SIG-M5 treated with dmso at 0.1 percent for 504 hours (cell line): ENCODE measurements around the gene MPL.
A peak's percentile ranks its signal among the peaks of the same experiment; 100 is the strongest.
"Not testable (repeated sequence)": the region's sequence is repeated elsewhere in the genome, so short reads cannot be mapped to it uniquely, and the experiment has no call there.

ENCODE experiments used
- DNase-seq: peaks from one replicate; lab custom pipeline; 2025; ENCODE audit not compliant: unreplicated experiment; lab: John Stamatoyannopoulos, UW

The MPL gene

DNA sequence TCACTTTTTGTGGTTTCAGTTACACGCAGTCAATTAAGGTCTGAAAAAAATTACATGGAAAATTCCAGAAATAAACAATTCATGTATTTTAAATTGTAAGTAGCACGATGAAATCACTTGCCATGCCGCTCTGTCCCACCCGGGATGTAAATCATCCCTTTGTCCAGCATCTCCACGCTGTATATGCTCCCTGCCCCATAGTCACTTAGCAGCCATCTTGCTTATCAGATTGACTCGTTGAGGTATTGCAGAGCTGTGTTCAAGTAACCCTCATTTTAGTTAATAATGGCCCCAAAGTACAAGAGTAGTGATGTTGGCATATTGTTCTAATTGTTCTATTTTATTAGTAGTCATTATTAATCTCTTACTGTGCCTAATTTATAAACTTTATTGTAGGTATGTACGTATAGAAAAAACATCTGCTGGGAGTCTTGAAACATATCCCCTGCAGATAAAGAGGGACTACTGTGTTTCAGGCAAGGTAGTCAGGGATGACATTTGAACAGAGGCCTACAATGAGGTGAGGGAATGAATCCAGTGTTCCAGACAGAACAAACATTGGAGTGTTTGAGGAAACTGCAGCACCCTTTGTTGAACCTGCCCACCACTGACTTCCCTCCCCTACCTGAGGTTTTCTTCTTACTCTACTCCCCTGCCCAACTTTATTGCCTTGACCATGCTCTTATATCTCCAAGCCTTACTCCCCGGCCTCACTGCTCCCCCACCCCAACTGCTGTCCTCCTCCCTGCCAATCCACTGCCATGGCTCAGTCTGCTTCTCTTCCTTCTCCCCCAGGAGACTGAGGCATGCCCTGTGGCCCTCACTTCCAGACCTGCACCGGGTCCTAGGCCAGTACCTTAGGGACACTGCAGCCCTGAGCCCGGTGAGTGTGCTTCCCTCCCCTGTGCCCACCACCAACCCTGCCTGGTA lies 14.1 kb downstream of the MPL start:
- no peak for DNase-seq

- no peak for DNase-seq
Measured at GRCh38 chr1:43352351-43352705, 14.7 kb downstream of the MPL start.

DNA sequence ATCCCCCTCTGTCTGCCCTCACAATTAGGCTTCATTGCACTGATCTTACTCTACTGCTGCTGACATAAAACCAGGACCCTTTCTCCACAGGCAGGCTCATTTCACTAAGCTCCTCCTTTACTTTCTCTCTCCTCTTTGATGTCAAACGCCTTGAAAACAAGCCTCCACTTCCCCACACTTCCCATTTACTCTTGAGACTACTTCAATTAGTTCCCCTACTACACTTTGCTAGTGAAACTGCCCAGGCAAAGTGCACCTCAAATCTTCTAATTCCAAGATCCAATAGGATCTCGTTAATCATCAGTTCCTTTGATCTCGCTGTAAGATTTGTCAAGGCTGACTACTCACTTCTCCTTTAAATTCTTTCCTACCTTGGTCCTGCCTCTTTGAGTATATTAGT lies 15.3 kb downstream of the MPL start:
- no peak for DNase-seq

DNA sequence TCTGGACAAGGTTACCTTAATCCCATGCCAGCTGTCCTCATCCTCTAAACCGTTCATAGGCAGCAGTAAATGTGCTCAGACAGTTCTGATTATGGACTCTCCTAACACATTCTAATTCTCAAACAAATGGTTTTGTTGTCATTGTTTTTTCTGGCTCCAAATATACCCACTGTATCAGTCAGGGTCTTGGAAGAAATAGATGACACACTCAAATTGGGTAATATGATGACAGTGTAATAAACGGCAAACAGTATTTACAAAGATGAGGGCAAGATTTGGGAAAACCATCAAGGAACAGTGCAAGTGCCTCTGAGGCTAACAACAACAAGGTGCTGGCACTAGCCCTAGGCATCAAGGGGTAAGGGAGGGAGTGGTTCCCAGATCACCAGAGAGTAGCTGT lies 16.9 kb downstream of the MPL start:
- no peak for DNase-seq

DNA sequence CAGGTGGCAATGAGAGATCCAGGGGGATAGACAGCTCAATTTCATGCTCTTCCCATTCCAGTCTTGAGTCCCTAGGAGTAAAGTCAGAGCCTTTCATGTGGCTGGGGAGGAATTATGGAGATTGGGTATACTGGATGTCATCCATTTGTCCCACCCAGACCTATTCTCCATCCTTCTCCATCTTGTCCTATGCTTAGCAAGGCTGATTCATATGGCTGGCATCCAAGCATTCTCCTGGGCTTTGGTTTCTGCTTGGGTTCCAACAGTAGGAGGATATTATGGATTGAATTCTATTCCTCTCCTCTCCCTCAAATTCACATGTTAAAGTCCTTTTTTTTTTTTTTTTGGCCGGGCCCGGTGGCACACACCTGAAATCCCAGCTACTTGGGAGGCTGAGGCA lies 17.3 kb downstream of the MPL start:
- no peak for DNase-seq

DNA sequence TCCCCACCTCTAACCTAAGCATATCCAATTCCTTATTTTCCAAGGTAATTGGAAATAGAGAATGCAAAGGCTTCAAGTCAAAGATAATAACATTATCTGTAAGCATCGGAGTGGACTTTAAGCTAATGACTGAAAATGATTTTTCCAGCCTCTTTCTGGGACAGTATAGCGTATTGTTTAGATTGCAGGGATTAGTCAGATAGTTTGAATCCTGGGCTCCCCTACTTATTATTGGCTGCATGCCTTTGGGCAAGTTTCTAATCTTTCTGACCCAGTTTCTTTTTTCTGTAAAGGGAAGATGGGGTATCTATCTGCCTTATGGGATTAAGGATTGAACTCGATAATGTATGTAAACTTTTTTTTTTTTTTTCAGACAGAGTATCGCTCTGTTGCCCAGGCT lies 19.6 kb downstream of the MPL start:
- no peak for DNase-seq

- DNase-seq, result peak; percentile 60
Measured at GRCh38 chr1:43358121-43358745, 20.6 kb downstream of the MPL start.

GRCh38 chr1:43358746-43359693 lies 21.4 kb downstream of the MPL start, which contains the start of gene CDC20:
CDC20 (plus strand) TSS chr1:43358981; CDS start chr1:43359216, 235 bp downstream.
- DNase-seq, result peak; percentile 97

GRCh38 chr1:43359696-43360095 lies 22.1 kb downstream of the MPL start:
- DNase-seq, result no peak

- DNase-seq, result no peak
Measured at GRCh38 chr1:43360616-43361015, 23.0 kb downstream of the MPL start.

DNA sequence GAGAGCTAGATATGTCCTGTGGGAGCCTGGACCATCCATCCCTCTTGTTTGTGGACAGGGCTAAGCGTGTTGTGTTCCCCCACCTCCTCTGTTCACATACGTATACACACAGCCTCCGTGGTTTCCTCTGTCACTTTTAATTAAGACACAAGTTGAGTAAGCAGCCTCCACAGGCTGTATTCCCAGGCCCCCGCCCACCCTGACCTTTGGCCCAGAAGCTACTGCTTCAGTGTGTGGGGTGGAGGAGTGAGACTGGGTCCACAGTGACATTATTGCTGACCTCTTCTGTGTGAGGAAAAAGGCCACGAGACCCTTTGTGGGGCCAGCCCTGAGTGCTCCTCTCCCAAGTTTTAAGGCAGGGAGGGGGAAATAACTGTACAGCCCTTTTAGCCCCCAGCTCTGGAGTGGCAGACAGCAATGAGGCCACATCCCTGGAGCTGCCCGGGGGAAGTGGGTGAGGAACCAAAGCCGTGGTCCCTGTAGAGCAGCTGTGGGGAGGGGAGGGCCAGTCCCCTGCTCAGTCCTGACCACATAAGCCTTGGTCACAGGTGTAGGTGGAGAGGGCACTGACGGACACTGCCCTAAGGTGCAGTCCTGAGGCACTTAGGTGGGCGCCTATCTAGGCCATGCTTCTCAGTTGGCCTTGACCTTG lies 25.8 kb downstream of the MPL start:
- DNase-seq, result no peak

- no peak for DNase-seq
Measured at GRCh38 chr1:43363935-43364525, 26.4 kb downstream of the MPL start.

DNA sequence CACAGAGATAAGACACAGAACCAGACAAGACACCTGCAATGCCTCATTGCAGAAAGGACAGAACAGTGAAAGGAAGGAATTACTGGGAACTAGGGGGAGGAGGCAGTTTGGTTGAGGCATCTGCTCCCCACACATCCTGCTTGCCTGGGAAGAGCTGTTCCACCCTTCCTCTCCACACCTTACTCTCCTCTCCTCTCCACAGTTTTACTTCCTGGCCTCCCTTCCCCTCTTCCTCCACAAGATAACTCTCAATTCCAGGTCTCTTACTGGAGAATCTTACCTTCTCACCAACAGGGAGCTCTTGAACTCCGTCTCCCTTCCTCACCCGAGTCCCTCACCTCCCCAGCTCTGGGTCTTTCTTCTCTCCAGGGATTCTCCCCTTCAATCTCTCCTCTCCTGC lies 28.1 kb downstream of the MPL start:
- no peak for DNase-seq

DNA sequence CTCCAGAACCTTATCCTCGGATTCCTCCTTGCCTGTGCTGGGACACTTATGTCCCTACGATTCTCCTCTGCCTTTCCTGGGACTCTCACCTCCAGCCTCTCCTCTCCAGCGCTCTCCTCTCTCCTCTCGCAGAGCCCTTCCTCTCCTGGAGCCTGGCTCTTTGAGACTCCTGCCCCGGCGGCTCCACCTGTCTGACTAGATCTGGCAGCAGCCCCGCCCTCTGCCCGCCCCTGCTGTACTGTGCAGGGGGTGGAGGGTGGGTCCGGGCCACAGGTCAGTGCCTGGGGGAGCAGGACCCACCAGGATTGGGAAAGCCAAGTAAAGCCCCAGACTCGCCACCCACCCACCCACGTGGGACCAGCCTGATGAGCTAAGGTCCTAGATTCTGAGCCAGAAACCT lies 28.6 kb downstream of the MPL start:
- DNase-seq, result no peak

- no peak for DNase-seq
Measured at GRCh38 chr1:43366601-43367025, 29.0 kb downstream of the MPL start.

DNA sequence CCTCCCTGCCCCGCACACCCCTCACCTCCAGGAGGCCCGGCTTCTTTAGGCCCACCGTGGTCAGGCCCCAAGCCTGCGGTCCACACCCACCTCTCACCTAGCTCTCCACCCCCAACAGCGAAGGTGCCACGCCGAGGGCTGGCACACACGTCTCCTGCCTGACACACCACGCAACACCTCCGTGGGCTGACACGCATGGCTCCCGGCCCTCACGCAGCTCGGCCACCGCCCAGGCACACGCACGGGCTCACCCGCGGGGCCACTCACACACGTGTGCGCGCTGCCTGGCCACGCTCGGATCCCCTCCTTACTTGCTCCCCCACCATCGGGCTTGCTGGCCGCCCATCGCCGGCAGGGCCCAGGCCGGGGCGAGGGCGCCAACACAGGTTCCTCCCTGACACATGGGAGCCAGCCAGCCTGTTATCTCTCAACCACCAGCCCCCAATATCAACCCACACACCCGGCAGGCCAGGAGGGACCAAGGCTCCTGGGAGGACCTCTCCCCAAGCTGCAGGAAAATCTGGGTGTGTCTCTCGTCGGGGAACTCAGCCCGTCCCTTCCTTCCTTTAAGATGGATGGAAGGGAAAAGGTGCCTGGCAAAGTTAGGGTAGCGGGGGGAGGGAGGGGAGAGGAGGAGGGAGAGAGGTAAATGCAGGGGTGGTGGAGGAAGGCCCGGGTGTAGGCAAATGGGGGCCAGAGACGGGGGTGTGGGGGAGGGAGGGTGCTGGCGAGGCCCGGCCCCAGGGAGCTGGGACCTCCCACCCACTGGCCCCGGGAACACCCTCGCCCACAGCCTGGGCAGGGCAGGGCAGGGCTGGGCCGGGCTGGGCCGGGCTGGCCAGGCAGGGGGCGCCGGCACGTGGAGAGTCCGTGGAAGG lies 29.6 kb downstream of the MPL start:
- DNase-seq, result peak; percentile 31

GRCh38 chr1:43367904-43368645 lies 30.5 kb downstream of the MPL start, which contains the start of gene ELOVL1:
ELOVL1 (minus strand) TSS chr1:43368011; CDS start chr1:43365609, 2,402 bp downstream.
- peak; percentile 79 for DNase-seq

GRCh38 chr1:43368646-43369020 lies 31.0 kb downstream of the MPL start:
- no peak for DNase-seq

DNA sequence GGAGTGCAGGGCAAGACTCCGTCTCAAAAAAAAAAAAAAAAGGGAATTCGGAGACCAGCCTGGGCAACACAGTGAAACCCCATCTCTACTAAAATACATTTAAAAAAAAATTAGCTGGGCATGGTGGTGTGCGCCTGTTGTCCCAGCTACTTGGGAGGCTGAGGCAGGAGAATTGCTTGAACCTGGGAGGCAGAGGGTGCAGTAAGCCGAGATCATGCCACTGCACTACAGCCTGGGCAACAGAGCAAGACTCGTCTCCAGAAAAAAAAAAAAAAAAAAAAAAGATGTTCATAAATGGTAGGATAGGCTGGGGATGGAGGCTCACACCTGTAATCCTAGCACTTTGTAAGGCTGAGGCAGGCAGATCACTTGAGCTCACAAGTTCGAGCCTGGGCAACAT lies 32.2 kb downstream of the MPL start:
- not testable (repeated sequence) for DNase-seq
